ENCODE measurements around the gene PPIA. TPM values are rescaled to one million over a fixed set of nuclear protein-coding genes. Genes with fewer than 3 reads are reported as not detected.
"Not testable (repeated sequence)": the region's sequence is repeated elsewhere in the genome, so short reads cannot be mapped to it uniquely, and the experiment has no call there.

Gene PPIA
- total RNA-seq, 3 donors from 2014 or later (not counting 1 experiment from before 2014, with no cell fraction given) = 701 to 727 (median 718) TPM

GRCh38 chr7:44802418-44803025 lies 6.0 kb downstream of the PPIA start:
- H3K27ac ChIP-seq (ENCODE audit: low read length) = no peak overlapping the region
- H3K9me3 ChIP-seq (ENCODE audit: control insufficient read depth, insufficient read depth, low read length) = no peaks in the 10 kb centered on the region
- ATAC-seq (no peak), DNase-seq (no peak)
- Mint-ChIP-seq H3K9me3 (no peaks in the 10 kb centered on the region), H3K4me1 (peaks cover 20 to 23% of the 10 kb centered on the region in 2 donors), H3K27ac (peak overlapping the region; percentile 12 to 59), H3K4me3 (no peak overlapping the region), H3K27me3 (ENCODE audit: low read depth in 2 of 2) (no peaks in the 10 kb centered on the region), H3K36me3 (peaks cover 11% of the 10 kb centered on the region)
- no peaks in the 10 kb centered on the region for H3K27me3 ChIP-seq (ENCODE audit: control insufficient read depth, insufficient read depth, low read length)
- H3K4me1 ChIP-seq (ENCODE audit: control insufficient read depth, insufficient read depth, low read length) = peaks cover 12% of the 10 kb centered on the region
- no peak overlapping the region for H3K4me3 ChIP-seq (ENCODE audit: low read length)
- TF ChIP-seq CTCF (IDR thresholded peaks at IDR 0.05) = no peak
- peaks cover 54% of the 10 kb centered on the region for H3K36me3 ChIP-seq (ENCODE audit: control insufficient read depth, insufficient read depth, low read length)
- WGBS (ENCODE audit: insufficient coverage) = 90% methylated on average over 5 of the region's 5 CpGs
- intact Hi-C loops (cut with micrococcal nuclease) = no loop called here

GRCh38 chr7:44803828-44804519 lies 7.5 kb downstream of the PPIA start:
- H3K36me3 ChIP-seq (ENCODE audit: control insufficient read depth, insufficient read depth, low read length) = peaks cover 48% of the 10 kb centered on the region
- DNase-seq; H3K9me3 ChIP-seq (ENCODE audit: control insufficient read depth, insufficient read depth, low read length); H3K4me1 Mint-ChIP-seq; H3K9me3 Mint-ChIP-seq; H3K27me3 ChIP-seq (ENCODE audit: control insufficient read depth, insufficient read depth, low read length); H3K27me3 Mint-ChIP-seq (ENCODE audit: low read depth in 2 of 2); H3K4me3 Mint-ChIP-seq; intact Hi-C loops (cut with micrococcal nuclease); H3K27ac ChIP-seq (ENCODE audit: low read length); ATAC-seq; H3K4me1 ChIP-seq (ENCODE audit: control insufficient read depth, insufficient read depth, low read length); H3K4me3 ChIP-seq (ENCODE audit: low read length): not testable (repeated sequence)
- H3K27ac Mint-ChIP-seq = peak overlapping the region in 1 of 2 donors; percentile 58
- H3K36me3 Mint-ChIP-seq = peaks cover 11% of the 10 kb centered on the region
- WGBS (ENCODE audit: insufficient coverage) = 97% methylated on average over 10 of the region's 10 CpGs

- no peak overlapping the region for H3K4me3 ChIP-seq (ENCODE audit: low read length)
- 98% methylated on average over 5 of the region's 5 CpGs for WGBS (ENCODE audit: insufficient coverage)
- no peak for TF ChIP-seq CTCF (IDR thresholded peaks at IDR 0.05)
Measured at GRCh38 chr7:44805950-44806349, 9.5 kb downstream of the PPIA start.

GRCh38 chr7:44808914-44809393 lies 12.5 kb downstream of the PPIA start:
- no peaks in the 10 kb centered on the region for H3K27me3 ChIP-seq (ENCODE audit: control insufficient read depth, insufficient read depth, low read length)
- 96% methylated on average over 4 of the region's 4 CpGs for WGBS (ENCODE audit: insufficient coverage)
- Mint-ChIP-seq H3K4me1 (no peaks in the 10 kb centered on the region), H3K9me3 (no peaks in the 10 kb centered on the region), H3K36me3 (no peaks in the 10 kb centered on the region), H3K27me3 (ENCODE audit: low read depth in 2 of 2) (no peaks in the 10 kb centered on the region), H3K27ac (no peak overlapping the region), H3K4me3 (no peak overlapping the region)
- H3K9me3 ChIP-seq (ENCODE audit: control insufficient read depth, insufficient read depth, low read length) = no peaks in the 10 kb centered on the region
- no peaks in the 10 kb centered on the region for H3K4me1 ChIP-seq (ENCODE audit: control insufficient read depth, insufficient read depth, low read length)
- peaks cover 6% of the 10 kb centered on the region for H3K36me3 ChIP-seq (ENCODE audit: control insufficient read depth, insufficient read depth, low read length)
- H3K4me3 ChIP-seq (ENCODE audit: low read length) = no peak overlapping the region
- intact Hi-C loops (cut with micrococcal nuclease) = no loop called here
- H3K27ac ChIP-seq (ENCODE audit: low read length) = no peak overlapping the region
- no peak for DNase-seq
- TF ChIP-seq CTCF (IDR thresholded peaks at IDR 0.05) = no peak
- ATAC-seq = no peak

More at GRCh38 chr7:44805950-44806349, 9.5 kb downstream of the PPIA start:
- Mint-ChIP-seq H3K36me3 (peaks cover 8% of the 10 kb centered on the region), H3K4me3 (no peak overlapping the region), H3K27ac (no peak overlapping the region), H3K9me3 (no peaks in the 10 kb centered on the region), H3K27me3 (ENCODE audit: low read depth in 2 of 2) (no peaks in the 10 kb centered on the region), H3K4me1 (peaks cover 0 to 7% of the 10 kb centered on the region in 2 donors)
- ATAC-seq = no peak
- no peaks in the 10 kb centered on the region for H3K27me3 ChIP-seq (ENCODE audit: control insufficient read depth, insufficient read depth, low read length)
- H3K4me1 ChIP-seq (ENCODE audit: control insufficient read depth, insufficient read depth, low read length) = no peaks in the 10 kb centered on the region
- peaks cover 32% of the 10 kb centered on the region for H3K36me3 ChIP-seq (ENCODE audit: control insufficient read depth, insufficient read depth, low read length)
- intact Hi-C loops (cut with micrococcal nuclease) = no loop called here
- H3K27ac ChIP-seq (ENCODE audit: low read length) = no peak overlapping the region
- H3K9me3 ChIP-seq (ENCODE audit: control insufficient read depth, insufficient read depth, low read length) = no peaks in the 10 kb centered on the region
- DNase-seq = no peak

Data from natural killer cell (primary cell).